HG02885 (cell line): ENCODE measurements around the gene SKIDA1.
"Not testable (repeated sequence)": the region's sequence is repeated elsewhere in the genome, so short reads cannot be mapped to it uniquely, and the experiment has no call there.

Experiments
- ATAC-seq: cut with Tn5 transposase; IDR thresholded peaks from one replicate; pipeline ENCODE4 v1.9.1; 2021; ENCODE audit warnings: mild to moderate bottlenecking; ENCODE audit not compliant: unreplicated experiment, poor library complexity

SKIDA1 gene

DNA sequence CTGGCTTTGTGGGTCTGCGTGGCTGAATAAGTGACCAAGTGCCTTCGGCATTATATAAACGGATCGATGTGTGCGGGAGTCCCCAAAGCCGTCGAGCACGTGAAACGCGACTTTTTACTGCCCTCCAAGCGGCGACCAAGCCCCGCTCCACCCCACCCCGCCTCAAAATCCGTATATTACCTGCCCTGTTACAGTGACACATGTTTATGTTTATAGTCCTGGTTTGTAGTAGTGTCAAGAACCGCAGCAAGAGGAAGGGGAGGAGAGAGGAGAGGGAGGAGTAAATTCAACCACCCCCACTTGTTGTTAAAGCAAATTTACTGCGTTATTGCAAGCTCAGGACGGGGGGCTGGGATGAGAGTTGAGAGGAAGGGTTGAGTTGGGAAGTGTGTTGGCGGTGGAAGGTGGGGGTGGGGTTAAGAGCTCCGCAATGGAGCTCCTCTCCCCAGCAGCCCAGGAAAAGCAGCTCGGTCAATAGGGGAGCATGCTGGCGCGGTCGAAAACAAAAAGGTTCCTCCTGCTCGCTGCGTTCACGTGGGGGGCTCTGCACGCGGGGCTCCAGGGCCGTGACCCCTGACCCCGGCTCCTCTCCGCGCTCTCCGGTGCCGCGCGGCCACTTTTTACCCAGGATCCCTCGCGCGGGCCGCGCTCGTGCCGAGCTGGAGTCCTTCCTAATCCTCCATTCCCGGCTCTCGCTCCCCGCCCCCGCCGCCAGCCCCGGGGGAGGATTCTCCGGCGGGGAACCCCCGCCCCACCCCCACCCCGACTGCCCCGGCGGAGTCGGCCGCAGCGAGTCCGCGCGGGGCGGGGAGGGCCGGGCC is at the start of gene SKIDA1:
Gene SKIDA1 (minus strand): TSS at position 316 of the 821 bp plus-strand sequence. CDS start 7,860 bp downstream, outside the sequence.
- ATAC-seq = peak; percentile 65

DNA sequence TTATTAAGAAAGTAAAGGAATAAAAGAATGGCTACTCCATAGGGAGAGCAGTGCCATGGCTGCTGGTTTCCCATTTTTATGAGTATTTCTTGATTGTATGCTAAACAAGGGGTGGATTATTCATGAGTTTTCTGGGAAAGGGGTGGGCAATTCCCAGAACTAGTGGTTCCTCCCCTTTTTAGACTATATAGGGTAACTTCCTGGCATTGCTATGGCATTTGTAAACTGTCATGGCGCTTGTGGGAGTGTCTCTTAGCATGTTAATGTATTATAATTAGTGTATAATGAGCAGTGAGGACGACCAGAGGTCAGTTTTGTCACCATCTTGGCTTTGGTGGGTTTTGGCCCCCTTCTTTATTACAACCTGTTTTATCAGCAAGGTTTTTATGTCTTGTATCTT is 49.0 kb upstream of the SKIDA1 start:
- not testable (repeated sequence) for ATAC-seq

DNA sequence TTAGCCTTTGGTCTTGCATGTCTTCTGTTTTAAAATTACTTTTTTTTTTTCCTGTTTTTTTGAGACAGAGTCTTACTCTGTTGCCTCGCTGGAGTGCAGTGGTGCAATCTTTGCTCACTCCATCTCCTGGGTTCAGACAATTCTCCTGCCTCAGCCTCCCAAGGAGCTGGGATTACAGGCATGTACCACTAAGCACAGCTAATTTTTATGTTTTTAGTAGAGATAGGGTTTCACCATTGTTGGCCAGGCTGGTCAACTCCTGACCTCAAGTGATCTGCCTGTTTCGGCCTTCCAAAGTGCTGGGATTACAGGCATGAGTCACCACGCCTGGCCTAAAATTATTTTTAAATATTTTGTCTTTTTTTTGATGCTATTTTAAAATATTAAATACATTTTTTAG is 47.1 kb upstream of the SKIDA1 start:
- no peak for ATAC-seq

DNA sequence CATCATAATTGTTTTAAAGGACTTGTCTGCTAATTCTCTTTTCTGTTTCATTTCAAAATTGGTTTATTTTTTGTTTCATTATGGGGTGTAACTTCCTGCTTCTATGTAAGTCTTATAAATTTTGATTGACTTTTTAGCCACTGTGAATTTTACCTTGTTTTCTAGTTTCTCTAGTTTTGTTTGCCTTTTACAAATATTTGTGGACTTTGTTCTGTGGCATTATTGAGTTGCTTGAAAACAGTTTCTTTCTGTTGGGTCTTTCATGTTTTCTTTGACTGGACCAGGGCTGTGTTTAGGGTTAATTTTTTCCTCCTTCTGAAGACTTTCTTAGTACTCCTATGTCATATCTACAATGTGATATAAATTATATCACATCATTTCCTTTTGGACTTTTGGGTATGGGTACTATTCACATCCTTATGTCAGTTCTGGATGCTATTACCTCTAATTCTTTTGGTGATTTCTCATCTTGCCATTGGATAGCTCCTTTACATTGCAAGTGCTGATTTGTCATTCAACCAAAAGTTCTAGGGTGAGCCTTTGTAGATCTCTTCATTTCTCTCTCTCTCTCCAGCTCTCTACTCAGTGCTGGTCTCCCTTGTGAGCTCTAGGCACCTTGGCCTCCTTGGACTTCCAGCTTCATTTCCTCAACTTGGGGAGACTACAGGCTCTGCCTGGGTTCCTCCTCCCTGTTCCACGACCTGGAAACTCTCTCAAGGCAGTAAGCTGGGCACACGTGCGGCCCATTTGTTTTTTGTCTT is 45.5 kb upstream of the SKIDA1 start:
- no peak for ATAC-seq

DNA sequence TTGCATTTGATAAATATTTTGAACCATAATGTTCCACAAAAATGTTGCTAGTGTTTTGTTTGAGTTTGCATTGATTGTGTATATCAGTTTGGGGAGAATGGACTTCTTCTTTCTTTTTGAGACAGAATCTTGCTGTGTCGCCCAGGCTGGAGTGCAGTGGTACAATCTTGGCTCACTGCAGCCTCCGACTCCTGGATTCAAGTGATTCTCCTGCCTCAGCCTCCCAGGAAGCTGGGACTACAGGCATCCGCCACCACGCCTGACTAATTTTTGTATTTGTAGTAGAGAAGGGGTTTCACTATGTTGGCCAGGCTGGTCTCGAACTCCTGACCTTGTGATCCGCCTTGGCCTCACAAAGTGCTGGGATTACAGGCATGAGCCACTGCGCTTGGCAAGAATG is 33.5 kb upstream of the SKIDA1 start:
- ATAC-seq = not testable (repeated sequence)

DNA sequence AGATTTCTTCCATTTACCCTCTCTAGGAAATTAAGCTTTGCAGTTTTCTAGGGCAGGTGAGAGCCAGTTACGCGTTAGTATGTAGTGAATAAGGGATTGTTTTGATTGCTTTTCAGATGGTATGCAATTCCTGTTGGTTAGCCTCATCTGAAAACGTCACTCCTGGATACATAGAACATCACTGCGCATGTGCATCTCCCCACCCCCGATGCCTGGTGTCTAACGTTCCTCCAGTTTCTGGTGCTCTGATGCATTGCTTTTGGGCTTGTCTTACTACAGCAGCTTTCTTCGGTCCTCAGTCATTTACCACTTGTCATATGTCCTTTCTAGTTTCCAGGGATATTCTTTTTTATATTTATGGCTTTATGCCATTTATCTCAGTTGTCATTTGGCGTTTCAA is 31.0 kb upstream of the SKIDA1 start:
- ATAC-seq = no peak

DNA sequence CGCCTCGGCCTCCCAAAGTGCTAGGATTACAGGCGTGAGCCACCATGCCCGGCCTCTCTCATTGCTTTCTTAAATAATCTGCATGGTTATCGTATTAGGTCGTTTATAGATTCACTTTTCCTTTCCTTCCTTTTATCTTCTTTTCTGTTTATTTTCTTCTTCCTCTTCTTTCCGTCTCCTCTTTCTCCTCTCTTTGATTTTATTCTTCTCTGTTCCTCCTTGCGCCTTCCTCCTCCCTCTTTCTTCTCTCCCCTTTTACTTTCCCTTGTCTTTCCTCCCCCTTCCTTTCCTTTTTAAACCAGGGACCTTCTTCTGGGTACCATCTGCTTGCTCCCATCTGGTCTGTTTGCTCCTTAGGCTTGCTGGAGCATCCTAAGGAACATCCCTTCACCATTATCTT is 27.2 kb upstream of the SKIDA1 start:
- no peak for ATAC-seq

DNA sequence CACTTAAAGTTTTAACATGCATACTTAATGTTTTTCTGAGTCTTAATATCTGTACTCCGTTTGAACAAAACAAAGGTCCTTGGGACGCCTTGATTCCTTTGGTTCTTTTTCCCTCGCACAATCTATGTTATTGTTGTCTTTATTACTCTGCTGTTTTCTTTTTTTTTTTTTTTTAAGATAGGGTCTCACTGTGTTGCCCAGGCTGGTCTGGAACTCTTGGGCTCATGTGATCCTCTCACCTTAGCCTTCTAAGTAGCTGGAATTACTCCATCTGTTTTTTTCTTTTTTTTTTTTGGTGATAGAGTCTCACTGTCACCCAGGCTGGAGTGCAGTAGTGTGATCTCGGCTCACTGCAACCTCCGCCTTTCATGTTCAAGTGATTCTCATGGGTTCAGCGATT is 21.8 kb upstream of the SKIDA1 start:
- no peak for ATAC-seq

DNA sequence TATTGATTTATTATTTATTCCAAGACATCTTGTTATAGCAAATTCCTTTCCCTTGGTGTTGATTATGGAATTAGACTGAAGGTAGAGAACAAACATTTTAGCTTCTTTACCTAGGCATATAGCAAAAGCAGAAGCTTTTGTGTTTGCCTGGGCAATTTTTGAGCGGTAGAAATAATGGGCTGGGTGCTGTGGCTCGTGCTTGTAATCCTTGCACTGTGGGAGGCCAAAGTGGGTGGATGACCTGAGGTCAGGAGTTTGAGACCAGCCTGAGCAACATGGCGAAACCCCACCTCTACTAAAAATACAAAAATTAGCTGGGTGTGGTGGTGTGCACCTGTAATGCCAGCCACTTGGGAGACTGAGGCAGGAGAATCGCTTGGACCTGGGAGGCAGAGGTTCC is 15.2 kb upstream of the SKIDA1 start:
- ATAC-seq = not testable (repeated sequence)

DNA sequence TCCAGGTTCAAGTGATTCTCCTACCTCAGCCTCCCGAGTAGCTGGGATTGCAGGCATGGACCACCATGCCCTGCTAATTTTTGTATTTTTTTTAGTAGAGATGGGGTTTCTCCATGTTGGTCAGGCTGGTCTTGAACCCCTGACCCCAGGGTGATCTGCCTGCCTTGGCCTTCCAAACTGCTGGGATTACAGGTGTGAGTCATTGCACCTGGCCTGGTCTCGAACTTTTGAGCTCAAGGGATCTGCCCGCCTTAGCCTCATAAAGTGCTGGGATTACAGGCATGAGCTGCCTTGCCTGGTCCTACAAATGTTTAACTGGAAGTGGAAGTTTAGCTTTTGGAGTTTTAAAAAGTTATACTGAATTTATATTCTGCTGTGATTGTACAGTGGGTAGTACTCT is 11.4 kb upstream of the SKIDA1 start:
- ATAC-seq = no peak

DNA sequence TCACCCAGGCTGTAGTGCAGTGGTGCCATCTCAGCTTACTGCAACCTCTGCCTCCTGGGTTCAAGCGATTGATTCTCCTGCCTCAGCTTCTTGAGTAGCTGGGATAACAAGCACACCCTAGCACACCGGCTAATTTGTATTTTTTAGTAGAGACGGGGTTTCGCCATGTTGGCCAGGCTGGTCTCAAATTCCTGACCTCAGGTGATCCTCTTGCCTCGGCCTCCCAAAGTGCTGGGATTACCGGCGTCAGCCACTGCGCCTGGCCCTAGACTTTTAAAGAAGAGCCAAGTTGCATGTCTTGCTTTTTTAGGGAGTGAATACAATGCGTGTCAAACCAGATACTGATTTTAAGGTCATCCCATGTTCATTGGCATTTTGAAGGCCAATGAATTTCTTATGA is 10.5 kb upstream of the SKIDA1 start:
- not testable (repeated sequence) for ATAC-seq

DNA sequence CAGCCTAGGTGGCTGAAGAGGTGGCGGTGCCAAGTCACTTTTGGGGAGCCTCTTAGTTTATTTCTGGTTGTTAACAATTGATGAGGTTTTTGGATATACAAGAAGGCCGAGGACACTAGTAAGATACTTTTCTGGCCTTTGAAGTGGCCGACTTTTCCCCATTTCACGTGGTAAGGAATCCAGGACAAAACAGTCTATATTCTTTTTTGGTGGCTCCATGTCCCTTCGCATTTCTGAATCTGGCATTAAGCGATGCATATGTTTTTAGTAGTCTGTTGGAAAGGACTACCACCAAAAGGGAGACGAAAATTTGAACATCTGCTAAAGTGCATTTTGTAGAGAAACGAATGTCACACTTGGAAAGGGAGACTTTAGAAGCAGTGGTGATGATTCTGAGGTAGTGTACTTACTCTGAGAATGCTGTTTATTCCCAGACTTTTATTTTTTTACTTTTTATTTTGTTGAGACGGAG is 10.0 kb upstream of the SKIDA1 start:
- no peak for ATAC-seq

DNA sequence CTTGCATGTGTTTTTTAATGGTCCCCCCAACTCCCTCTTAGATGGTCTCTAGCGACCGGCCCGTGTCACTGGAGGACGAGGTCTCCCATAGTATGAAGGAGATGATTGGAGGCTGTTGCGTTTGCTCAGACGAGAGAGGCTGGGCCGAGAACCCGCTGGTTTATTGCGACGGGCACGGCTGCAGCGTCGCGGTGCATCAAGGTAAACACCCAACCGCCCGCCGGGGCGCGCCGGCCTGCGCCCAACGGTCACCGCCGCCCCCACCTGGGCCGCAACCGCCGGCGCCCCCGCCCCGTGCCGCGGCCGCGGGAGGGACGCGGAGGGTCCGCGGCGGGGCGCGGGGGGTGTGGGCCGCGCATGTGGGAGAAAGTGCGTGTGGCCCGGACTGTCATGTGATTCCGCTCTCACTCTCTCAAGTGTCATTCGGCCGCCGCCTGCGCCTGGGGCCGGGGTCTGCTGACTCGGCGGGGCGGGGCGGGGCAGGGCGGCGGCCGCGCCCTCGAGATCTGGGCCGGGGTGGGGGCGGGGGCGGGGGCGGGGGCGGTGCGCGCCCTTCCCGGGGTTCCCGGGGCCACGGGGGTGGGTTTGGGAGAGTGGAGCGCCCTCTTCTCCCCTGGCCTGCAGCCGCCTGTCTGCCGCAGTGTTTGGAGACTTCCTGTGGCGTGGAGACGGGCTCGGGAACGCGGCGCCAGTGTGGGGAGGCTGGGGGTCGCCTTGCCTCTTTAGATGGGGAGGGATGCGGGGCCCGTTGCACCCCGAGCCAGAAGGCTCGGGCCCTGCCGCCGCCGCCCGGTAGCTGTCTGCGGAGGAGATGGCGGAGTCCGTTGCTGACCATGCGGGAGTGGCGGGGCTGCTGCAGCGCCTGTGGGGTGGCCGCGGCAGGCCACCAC is 9.4 kb upstream of the SKIDA1 start:
- peak; percentile 20 for ATAC-seq

DNA sequence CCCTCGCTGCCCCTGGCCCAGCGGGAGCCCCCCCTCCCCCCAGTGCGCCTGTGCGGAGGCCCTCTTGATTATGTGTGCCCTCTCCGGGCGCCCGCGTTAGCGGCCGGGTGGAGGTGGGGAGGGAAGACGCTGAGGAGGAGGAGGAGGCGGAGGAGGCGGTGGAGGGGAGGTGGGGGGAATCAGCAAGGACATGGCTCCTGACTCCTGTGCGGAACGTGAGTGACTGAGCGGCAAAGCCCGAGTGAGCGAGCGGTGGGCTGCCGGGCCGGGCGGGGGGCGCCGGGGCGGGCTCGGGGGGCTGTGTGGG is 8.8 kb upstream of the SKIDA1 start:
- ATAC-seq = no peak

DNA sequence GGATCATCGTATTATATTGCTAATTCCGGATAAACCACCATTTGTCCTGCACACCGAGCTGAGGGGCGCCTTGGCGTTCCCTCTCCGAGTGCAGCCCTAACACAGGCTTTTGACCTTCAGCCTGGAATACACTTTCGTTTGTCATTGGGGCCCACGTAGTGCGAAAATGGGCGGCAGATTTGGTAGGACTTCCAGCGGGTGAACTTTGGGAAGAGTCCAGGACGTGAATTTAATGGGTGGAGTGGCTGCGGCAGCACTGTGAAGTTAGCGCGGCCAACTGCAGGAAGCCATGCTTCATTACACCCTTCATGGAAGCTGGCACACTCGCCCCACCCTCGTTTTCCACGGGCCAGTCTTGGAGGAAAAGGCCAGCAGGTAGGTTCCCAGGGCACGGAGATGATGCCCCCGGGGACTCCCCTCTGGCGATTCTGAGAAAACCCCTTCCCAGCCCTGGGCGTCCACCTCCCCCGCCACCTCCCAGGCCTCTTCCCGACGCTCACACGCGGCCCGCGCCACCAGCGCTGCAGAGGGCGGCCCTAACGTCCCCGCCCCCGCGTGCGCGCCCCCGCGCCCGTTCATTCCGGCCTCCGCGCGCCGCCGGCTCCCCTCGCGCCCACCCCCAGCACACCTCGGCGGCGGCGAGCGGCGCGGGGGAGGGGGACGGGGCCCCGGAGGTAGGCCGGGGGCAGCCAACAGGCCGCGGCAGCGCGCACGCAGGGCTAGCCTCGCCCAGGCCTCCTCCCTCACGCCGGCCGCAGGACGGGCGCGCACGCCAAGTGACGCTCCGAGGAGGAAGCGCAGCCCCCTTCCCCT is 8.2 kb upstream of the SKIDA1 start, which contains the start of gene MLLT10:
Gene MLLT10 (plus strand): TSS at position 766 of the 813 bp plus-strand sequence. CDS start 413 bp downstream, outside the sequence.
- ATAC-seq = peak; percentile 92

DNA sequence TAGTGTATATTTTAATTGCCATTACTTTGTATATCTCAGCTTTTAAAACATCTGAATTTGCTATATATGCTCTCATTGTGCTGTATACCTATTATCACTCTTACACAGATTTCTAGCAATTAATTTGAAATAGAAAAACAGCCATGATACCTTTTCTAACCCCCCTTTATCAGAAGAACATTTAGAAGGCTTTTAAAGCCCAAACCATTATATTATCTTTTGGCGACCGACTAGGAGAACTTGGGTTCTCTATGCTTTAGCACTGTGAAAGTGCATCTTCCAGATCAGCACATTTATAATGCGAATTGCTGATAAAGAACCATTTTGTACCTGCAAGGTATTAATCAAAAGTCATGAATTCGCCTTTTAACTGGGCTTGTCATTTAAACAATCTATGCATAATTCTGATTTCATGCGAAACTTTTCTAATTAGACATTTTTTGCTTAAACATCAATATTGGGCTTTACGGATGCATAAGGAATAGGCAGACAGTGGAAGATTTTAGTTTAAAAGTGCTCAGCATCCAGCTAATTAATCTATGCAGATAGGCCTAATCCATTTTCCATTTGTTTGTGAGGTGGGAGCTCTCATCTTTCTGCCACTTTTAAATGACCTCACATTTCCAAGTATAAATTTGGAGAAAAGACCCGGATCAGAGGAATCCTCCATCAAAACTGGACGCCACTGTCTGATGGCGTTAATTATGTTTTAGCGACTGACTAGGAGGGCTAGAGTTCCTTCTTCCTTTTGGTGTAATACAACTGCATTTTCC is 7.4 kb upstream of the SKIDA1 start:
- ATAC-seq = no peak

DNA sequence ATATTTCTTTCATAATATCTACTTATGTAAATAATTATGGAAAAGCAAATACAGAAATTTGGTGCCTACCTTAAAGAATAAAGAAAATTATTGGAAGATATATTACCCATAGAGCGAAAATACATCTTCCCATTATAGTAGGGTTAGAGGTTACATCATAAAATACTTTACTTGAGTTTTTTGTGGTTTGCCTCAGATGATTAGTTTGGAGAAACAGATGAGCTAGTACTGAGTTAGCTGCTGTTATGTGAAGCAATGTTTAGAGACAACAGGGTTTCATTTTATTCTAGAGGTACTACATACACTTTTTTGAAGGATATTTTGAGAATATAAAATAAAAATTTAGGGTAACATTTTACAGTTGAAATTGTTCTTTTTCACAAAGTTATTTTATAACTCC is 5.7 kb upstream of the SKIDA1 start:
- ATAC-seq = no peak

DNA sequence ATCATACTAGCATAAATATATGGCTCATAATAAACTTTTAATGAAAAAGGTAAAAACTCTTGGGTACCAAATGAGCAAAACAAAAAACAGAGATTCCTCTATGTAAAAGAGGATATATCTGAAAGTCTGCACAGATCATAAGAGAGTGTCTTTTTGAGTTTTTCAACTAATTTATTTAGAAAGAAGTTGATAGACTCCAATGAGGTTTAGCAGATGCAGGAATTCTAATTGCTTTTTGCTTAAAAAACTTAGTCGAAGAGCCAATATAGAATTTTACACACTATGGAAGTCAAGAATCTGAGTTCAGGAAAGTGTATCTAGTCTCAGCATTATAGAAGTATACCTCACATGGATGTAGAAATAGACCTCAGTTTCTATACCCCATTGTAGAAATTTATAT is 5.2 kb upstream of the SKIDA1 start:
- no peak for ATAC-seq

DNA sequence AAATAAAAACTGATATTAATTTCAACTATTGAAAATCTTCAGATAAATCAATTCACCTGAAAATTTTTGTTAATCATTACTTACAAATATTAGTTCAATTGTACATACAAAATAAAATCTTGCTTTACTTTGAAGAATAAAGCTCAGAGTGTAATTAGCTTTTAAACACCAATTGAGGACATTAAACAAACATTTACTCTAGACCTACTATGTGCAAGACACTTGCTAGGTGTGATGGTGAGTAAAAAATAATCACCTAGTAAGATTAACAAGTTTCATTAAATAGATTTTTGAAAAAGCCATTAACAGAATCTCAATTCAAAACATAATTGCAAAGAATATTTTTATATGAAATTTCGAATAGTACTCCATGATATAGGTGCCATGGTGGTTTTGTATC is 4.7 kb upstream of the SKIDA1 start:
- ATAC-seq = no peak
